Activated CD8-positive, alpha-beta memory T cell treated with anti-CD3 and anti-CD28 coated beads, Interleukin-2, amount 10 ng/mL, durations not matched to agents 7 days and 5 days (primary cell): ENCODE data around the gene IGF1R. TPM values are rescaled to one million over a fixed set of nuclear protein-coding genes. Genes with fewer than 3 reads are reported as not detected.

Experiments
- ATAC-seq: fragments of 150-1000 bp; cut with Tn5 transposase; one replicate; pipeline ENCODE4 v1.10.0; 2021; ENCODE audit warnings: moderate library complexity
- CTCF ChIA-PET: fragments of 350-600 bp; sonication (Branson Sonifier 250); formaldehyde crosslinking; loops from one replicate; lab custom pipeline; 2021; ENCODE audit warnings: antibody characterized with exemption; lab: Charles Lee
- DNase-seq: peaks from one replicate; pipeline ENCODE4 v3.0.0-alpha.2; 2020
- H3K27ac Mint-ChIP-seq: one replicate; pipeline ENCODE4 v1.8.0; 2021; ENCODE audit warnings: mild to moderate bottlenecking, mixed read lengths
- H3K27me3 Mint-ChIP-seq: one replicate; pipeline ENCODE4 v1.8.0; 2021; ENCODE audit warnings: mixed read lengths
- H3K36me3 Mint-ChIP-seq: one replicate; pipeline ENCODE4 v1.8.0; 2021; ENCODE audit warnings: mild to moderate bottlenecking, mixed read lengths
- H3K4me1 Mint-ChIP-seq: one replicate; pipeline ENCODE4 v1.8.0; 2021; ENCODE audit warnings: mixed read lengths
- H3K4me3 Mint-ChIP-seq: one replicate; pipeline ENCODE4 v1.8.0; 2021; ENCODE audit warnings: mild to moderate bottlenecking, moderate library complexity, mixed read lengths
- H3K9me3 Mint-ChIP-seq: one replicate; pipeline ENCODE4 v1.8.0; 2022; ENCODE audit warnings: low read depth, mixed read lengths
- total RNA-seq, 2 experiments: library from RNA; stranded (reverse); gene quantifications; one replicate each; pipeline ENCODE4 v1.2.3, GENCODE V29; 2021

IGF1R gene
- total RNA-seq, 2 experiments from 2014 or later, result 6.2 to 7.0 TPM

- Mint-ChIP-seq H3K36me3 (no peaks in the 10 kb centered on the region), H3K4me3 (peak overlapping the region; percentile 79), H3K27ac (peak overlapping the region; percentile 86), H3K9me3 (no peaks in the 10 kb centered on the region), H3K27me3 (peaks cover 4% of the 10 kb centered on the region), H3K4me1 (peaks cover 29% of the 10 kb centered on the region)
- peak; percentile 33 for ATAC-seq
- peak; percentile 80 for DNase-seq
- CTCF ChIA-PET, result interaction anchor here (1.6 kb wide), 1 partner anchor 28 kb away, joined by 4 read pairs; no protein-coding TSS in a partner anchor
Observed at GRCh38 chr15:98853161-98853560, 204.8 kb downstream of the IGF1R start.

GRCh38 chr15:98853617-98854420 is 205.5 kb downstream of the IGF1R start:
- CTCF ChIA-PET, result interaction anchor here (0.7 to 1.6 kb wide), 2 partner anchors 27 to 74 kb away, joined by 3 to 4 read pairs; no protein-coding TSS in a partner anchor
- no peaks in the 10 kb centered on the region for H3K27me3 Mint-ChIP-seq
- peak overlapping the region; percentile 2 for H3K4me3 Mint-ChIP-seq
- H3K9me3 Mint-ChIP-seq, result no peaks in the 10 kb centered on the region
- ATAC-seq (no peak), DNase-seq (no peak)
- H3K27ac Mint-ChIP-seq, result peak overlapping the region; percentile 24
- H3K36me3 Mint-ChIP-seq, result no peaks in the 10 kb centered on the region
- peaks cover 34% of the 10 kb centered on the region for H3K4me1 Mint-ChIP-seq

- DNase-seq (no peak), ATAC-seq (no peak)
- no peak overlapping the region for H3K27ac Mint-ChIP-seq
- peaks cover 38% of the 10 kb centered on the region for H3K4me1 Mint-ChIP-seq
- no peaks in the 10 kb centered on the region for H3K27me3 Mint-ChIP-seq
- no peaks in the 10 kb centered on the region for H3K9me3 Mint-ChIP-seq
- no peaks in the 10 kb centered on the region for H3K36me3 Mint-ChIP-seq
- no peak overlapping the region for H3K4me3 Mint-ChIP-seq
- CTCF ChIA-PET, result interaction anchor here (0.7 to 1.6 kb wide), 2 partner anchors 27 to 75 kb away, joined by 3 to 4 read pairs; no protein-coding TSS in a partner anchor
Observed at GRCh38 chr15:98854496-98854895, 206.2 kb downstream of the IGF1R start.

GRCh38 chr15:98855067-98855814 is 206.9 kb downstream of the IGF1R start:
- H3K4me3 Mint-ChIP-seq, result no peak overlapping the region
- no peaks in the 10 kb centered on the region for H3K36me3 Mint-ChIP-seq
- CTCF ChIA-PET, result interaction anchor here (1.2 kb wide), 1 partner anchor 336 kb away, joined by 3 read pairs; no protein-coding TSS in a partner anchor
- peaks cover 40% of the 10 kb centered on the region for H3K4me1 Mint-ChIP-seq
- DNase-seq (no peak), ATAC-seq (no peak)
- no peak overlapping the region for H3K27ac Mint-ChIP-seq
- H3K9me3 Mint-ChIP-seq, result no peaks in the 10 kb centered on the region
- H3K27me3 Mint-ChIP-seq, result no peaks in the 10 kb centered on the region

- Mint-ChIP-seq H3K27me3 (no peaks in the 10 kb centered on the region), H3K4me1 (peaks cover 38% of the 10 kb centered on the region), H3K36me3 (no peaks in the 10 kb centered on the region), H3K9me3 (no peaks in the 10 kb centered on the region), H3K27ac (no peak overlapping the region), H3K4me3 (no peak overlapping the region)
- CTCF ChIA-PET, result interaction anchor here (0.6 to 1.2 kb wide), 5 partner anchors 21 to 337 kb away, joined by 3 to 4 read pairs (median 3); no protein-coding TSS in a partner anchor
- ATAC-seq (no peak), DNase-seq (no peak)
Observed at GRCh38 chr15:98855815-98856531, 207.6 kb downstream of the IGF1R start.

GRCh38 chr15:98856532-98856907 is 208.2 kb downstream of the IGF1R start:
- no peak for ATAC-seq
- H3K9me3 Mint-ChIP-seq, result no peaks in the 10 kb centered on the region
- CTCF ChIA-PET, result interaction anchor here (0.6 to 1.2 kb wide), 5 partner anchors 22 to 337 kb away, joined by 3 to 4 read pairs (median 3); no protein-coding TSS in a partner anchor
- H3K4me1 Mint-ChIP-seq, result peaks cover 36% of the 10 kb centered on the region
- DNase-seq, result no peak
- H3K36me3 Mint-ChIP-seq, result no peaks in the 10 kb centered on the region
- no peaks in the 10 kb centered on the region for H3K27me3 Mint-ChIP-seq
- H3K4me3 Mint-ChIP-seq, result no peak overlapping the region
- H3K27ac Mint-ChIP-seq, result no peak overlapping the region

GRCh38 chr15:98858610-98859023 is 210.3 kb downstream of the IGF1R start:
- H3K4me1 Mint-ChIP-seq, result peaks cover 21% of the 10 kb centered on the region
- no peaks in the 10 kb centered on the region for H3K36me3 Mint-ChIP-seq
- no peak overlapping the region for H3K27ac Mint-ChIP-seq
- peaks cover 3% of the 10 kb centered on the region for H3K27me3 Mint-ChIP-seq
- peak overlapping the region; percentile 16 for H3K4me3 Mint-ChIP-seq
- CTCF ChIA-PET, result interaction anchor here (0.9 kb wide), 1 partner anchor 24 kb away, joined by 4 read pairs; no protein-coding TSS in a partner anchor
- no peak for ATAC-seq
- no peaks in the 10 kb centered on the region for H3K9me3 Mint-ChIP-seq
- no peak for DNase-seq

GRCh38 chr15:98859149-98859548 is 210.8 kb downstream of the IGF1R start:
- Mint-ChIP-seq H3K36me3 (no peaks in the 10 kb centered on the region), H3K27me3 (peaks cover 3% of the 10 kb centered on the region), H3K4me1 (peaks cover 19% of the 10 kb centered on the region), H3K27ac (no peak overlapping the region), H3K9me3 (no peaks in the 10 kb centered on the region), H3K4me3 (no peak overlapping the region)
- no peak for DNase-seq
- no peak for ATAC-seq
- CTCF ChIA-PET, result interaction anchor here (0.9 kb wide), 1 partner anchor 23 kb away, joined by 4 read pairs; no protein-coding TSS in a partner anchor

- peak overlapping the region; percentile 41 for H3K27ac Mint-ChIP-seq
- CTCF ChIA-PET, result interaction anchor here (1.2 kb wide), 1 partner anchor 14 kb away, joined by 3 read pairs; no protein-coding TSS in a partner anchor
- H3K4me1 Mint-ChIP-seq, result peaks cover 22% of the 10 kb centered on the region
- DNase-seq (no peak), ATAC-seq (no peak)
- H3K4me3 Mint-ChIP-seq, result no peak overlapping the region
- H3K36me3 Mint-ChIP-seq, result no peaks in the 10 kb centered on the region
- H3K9me3 Mint-ChIP-seq, result no peaks in the 10 kb centered on the region
- H3K27me3 Mint-ChIP-seq, result peaks cover 3% of the 10 kb centered on the region
Observed at GRCh38 chr15:98860281-98861041, 212.1 kb downstream of the IGF1R start.

- H3K4me1 Mint-ChIP-seq, result peaks cover 22% of the 10 kb centered on the region
- ATAC-seq, result no peak
- no peak for DNase-seq
- CTCF ChIA-PET, result interaction anchor here (1.1 to 1.2 kb wide), 2 partner anchors 14 to 20 kb away, joined by 3 read pairs; no protein-coding TSS in a partner anchor
- no peaks in the 10 kb centered on the region for H3K9me3 Mint-ChIP-seq
- no peak overlapping the region for H3K4me3 Mint-ChIP-seq
- no peak overlapping the region for H3K27ac Mint-ChIP-seq
- H3K27me3 Mint-ChIP-seq, result peaks cover 3% of the 10 kb centered on the region
- H3K36me3 Mint-ChIP-seq, result no peaks in the 10 kb centered on the region
Observed at GRCh38 chr15:98861188-98861587, 212.8 kb downstream of the IGF1R start.

GRCh38 chr15:98863983-98864382 is 215.6 kb downstream of the IGF1R start:
- no peaks in the 10 kb centered on the region for H3K9me3 Mint-ChIP-seq

More at GRCh38 chr15:98863983-98864382, 215.6 kb downstream of the IGF1R start:
- CTCF ChIA-PET, result no interaction called here
- no peak overlapping the region for H3K4me3 Mint-ChIP-seq
- no peak overlapping the region for H3K27ac Mint-ChIP-seq
- DNase-seq, result no peak
- H3K36me3 Mint-ChIP-seq, result no peaks in the 10 kb centered on the region
- peaks cover 3% of the 10 kb centered on the region for H3K27me3 Mint-ChIP-seq
- H3K4me1 Mint-ChIP-seq, result peaks cover 21% of the 10 kb centered on the region
- ATAC-seq, result no peak
